Measurements from ENCODE around the gene STEAP4. TPM values are rescaled to one million over a fixed set of nuclear protein-coding genes. Genes with fewer than 3 reads are reported as not detected.

Gene STEAP4
- total and polyA plus RNA-seq, 2 experiments from 2014 or later = 0.06 TPM; not detected in 1

DNA sequence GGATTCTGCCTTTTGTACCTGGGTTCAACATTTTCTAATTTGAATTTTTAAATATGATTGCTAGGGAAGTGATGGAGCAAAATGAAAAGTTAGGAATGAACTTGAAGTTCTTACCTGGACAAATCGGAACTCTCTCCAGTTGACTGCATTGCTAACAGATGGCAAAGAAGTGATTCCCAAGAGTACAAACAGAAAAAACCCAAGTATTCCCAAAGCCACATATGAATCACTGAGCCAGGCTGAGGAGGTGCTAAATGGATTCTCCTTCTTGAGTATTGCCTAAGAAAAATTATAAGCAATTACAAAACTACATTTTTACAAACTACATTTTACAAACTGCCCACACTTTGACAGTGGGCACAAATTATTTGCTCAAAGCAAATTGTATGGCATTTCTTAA lies 25.9 kb downstream of the STEAP4 start:
- Histone ChIP-seq H3K4me2 (no peak overlapping the region), H3F3A (replicated peaks; ENCODE audit: low read depth) (no peaks in the 10 kb centered on the region), H2AFZ (no peak overlapping the region), H3K4me1 (ENCODE audit: insufficient read depth) (peaks cover 12% of the 10 kb centered on the region; the same call in 1 of the 2 replicates), H3K27me3 (ENCODE audit: insufficient read depth) (no peaks in the 10 kb centered on the region), H3K9me2 (ENCODE audit: insufficient read depth) (no peaks in the 10 kb centered on the region), H3K79me2 (replicated peaks; ENCODE audit: insufficient read depth) (no peaks in the 10 kb centered on the region), H3K36me3 (ENCODE audit: insufficient read depth) (no peaks in the 10 kb centered on the region), H3K4me3 (no peak overlapping the region), H4K20me1 (replicated peaks; ENCODE audit: insufficient read depth) (no peaks in the 10 kb centered on the region), H3K27ac (ENCODE audit: low read depth) (no peak overlapping the region)
- Mint-ChIP-seq H3K27ac (no peak overlapping the region), H3K4me3 (no peak overlapping the region), H3K36me3 (ENCODE audit: low read depth) (no peaks in the 10 kb centered on the region), H3K9me3 (no peaks in the 10 kb centered on the region), H3K27me3 (ENCODE audit: insufficient read depth, low read depth, poor library complexity) (no peaks in the 10 kb centered on the region), H3K4me1 (peaks cover 13% of the 10 kb centered on the region; the same call in 2 of the 3 replicates)
- no peak for DNase-seq (ENCODE audit: low spot score)
- ATAC-seq = no peak
- TF ChIP-seq STAT1 (IDR thresholded peaks at IDR 0.05; ENCODE audit: unreplicated experiment) = no peak
- TF ChIP-seq, protein P1, sequence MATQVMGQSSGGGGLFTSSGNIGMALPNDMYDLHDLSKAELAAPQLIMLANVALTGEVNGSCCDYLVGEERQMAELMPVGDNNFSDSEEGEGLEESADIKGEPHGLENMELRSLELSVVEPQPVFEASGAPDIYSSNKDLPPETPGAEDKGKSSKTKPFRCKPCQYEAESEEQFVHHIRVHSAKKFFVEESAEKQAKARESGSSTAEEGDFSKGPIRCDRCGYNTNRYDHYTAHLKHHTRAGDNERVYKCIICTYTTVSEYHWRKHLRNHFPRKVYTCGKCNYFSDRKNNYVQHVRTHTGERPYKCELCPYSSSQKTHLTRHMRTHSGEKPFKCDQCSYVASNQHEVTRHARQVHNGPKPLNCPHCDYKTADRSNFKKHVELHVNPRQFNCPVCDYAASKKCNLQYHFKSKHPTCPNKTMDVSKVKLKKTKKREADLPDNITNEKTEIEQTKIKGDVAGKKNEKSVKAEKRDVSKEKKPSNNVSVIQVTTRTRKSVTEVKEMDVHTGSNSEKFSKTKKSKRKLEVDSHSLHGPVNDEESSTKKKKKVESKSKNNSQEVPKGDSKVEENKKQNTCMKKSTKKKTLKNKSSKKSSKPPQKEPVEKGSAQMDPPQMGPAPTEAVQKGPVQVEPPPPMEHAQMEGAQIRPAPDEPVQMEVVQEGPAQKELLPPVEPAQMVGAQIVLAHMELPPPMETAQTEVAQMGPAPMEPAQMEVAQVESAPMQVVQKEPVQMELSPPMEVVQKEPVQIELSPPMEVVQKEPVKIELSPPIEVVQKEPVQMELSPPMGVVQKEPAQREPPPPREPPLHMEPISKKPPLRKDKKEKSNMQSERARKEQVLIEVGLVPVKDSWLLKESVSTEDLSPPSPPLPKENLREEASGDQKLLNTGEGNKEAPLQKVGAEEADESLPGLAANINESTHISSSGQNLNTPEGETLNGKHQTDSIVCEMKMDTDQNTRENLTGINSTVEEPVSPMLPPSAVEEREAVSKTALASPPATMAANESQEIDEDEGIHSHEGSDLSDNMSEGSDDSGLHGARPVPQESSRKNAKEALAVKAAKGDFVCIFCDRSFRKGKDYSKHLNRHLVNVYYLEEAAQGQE (IDR thresholded peaks at IDR 0.05; ENCODE audit: unreplicated experiment) = no peak
- TF ChIP-seq, protein P2, sequence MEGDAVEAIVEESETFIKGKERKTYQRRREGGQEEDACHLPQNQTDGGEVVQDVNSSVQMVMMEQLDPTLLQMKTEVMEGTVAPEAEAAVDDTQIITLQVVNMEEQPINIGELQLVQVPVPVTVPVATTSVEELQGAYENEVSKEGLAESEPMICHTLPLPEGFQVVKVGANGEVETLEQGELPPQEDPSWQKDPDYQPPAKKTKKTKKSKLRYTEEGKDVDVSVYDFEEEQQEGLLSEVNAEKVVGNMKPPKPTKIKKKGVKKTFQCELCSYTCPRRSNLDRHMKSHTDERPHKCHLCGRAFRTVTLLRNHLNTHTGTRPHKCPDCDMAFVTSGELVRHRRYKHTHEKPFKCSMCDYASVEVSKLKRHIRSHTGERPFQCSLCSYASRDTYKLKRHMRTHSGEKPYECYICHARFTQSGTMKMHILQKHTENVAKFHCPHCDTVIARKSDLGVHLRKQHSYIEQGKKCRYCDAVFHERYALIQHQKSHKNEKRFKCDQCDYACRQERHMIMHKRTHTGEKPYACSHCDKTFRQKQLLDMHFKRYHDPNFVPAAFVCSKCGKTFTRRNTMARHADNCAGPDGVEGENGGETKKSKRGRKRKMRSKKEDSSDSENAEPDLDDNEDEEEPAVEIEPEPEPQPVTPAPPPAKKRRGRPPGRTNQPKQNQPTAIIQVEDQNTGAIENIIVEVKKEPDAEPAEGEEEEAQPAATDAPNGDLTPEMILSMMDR (conservative IDR thresholded peaks at IDR 0.05; ENCODE audit: low read depth in 2 of 2) = no peak
- TF ChIP-seq EZH2phosphoT487 (IDR thresholded peaks at IDR 0.05; ENCODE audit: unreplicated experiment) = no peak
- TF ChIP-seq, protein P3, sequence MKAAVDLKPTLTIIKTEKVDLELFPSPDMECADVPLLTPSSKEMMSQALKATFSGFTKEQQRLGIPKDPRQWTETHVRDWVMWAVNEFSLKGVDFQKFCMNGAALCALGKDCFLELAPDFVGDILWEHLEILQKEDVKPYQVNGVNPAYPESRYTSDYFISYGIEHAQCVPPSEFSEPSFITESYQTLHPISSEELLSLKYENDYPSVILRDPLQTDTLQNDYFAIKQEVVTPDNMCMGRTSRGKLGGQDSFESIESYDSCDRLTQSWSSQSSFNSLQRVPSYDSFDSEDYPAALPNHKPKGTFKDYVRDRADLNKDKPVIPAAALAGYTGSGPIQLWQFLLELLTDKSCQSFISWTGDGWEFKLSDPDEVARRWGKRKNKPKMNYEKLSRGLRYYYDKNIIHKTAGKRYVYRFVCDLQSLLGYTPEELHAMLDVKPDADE (IDR thresholded peaks at IDR 0.05) = no peak
- no peak for TF ChIP-seq ZNF114 (CRISPR knock-in tag; IDR thresholded peaks at IDR 0.05)
- TF ChIP-seq EZH2 (IDR thresholded peaks at IDR 0.05; ENCODE audit: low read depth, unreplicated experiment) = no peak
- no peak for TF ChIP-seq POLR2AphosphoS5 (IDR thresholded peaks at IDR 0.05; ENCODE audit: low read depth)
- no peak for TF ChIP-seq CREB1 (CRISPR knock-in tag; IDR thresholded peaks at IDR 0.05; ENCODE audit: low read depth)

DNA sequence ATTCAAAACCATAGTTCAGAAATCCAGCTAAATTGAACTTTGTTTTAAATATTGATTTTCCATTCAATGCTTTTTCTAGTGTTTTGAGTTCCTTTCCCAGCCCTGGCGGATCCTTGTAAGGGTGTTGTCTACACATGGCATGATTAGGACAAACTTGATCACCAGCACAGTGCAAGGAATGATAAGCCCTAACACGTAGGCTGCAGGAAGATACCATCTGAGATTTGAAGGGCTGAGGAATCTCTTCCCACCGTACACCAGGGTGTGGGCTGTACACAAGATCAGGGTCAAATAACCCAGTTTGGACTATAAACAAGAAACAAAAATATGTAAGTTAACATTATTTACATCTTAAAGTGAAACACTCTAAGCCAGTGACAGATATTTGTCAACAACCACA lies 27.4 kb downstream of the STEAP4 start:
- no peaks in the 10 kb centered on the region for H4K20me1 ChIP-seq (replicated peaks; ENCODE audit: insufficient read depth)
- no peaks in the 10 kb centered on the region for H3K27me3 Mint-ChIP-seq (ENCODE audit: insufficient read depth, low read depth, poor library complexity)
- H3K4me3 Mint-ChIP-seq = no peak overlapping the region
- H3K4me3 ChIP-seq = no peak overlapping the region
- H2AFZ ChIP-seq = no peak overlapping the region
- H3K9me3 Mint-ChIP-seq = no peaks in the 10 kb centered on the region
- H3F3A ChIP-seq (replicated peaks; ENCODE audit: low read depth) = no peaks in the 10 kb centered on the region
- H3K27ac ChIP-seq (ENCODE audit: low read depth) = no peak overlapping the region
- ATAC-seq = no peak
- H3K27me3 ChIP-seq (ENCODE audit: insufficient read depth) = no peaks in the 10 kb centered on the region
- H3K27ac Mint-ChIP-seq = no peak overlapping the region
- H3K4me1 Mint-ChIP-seq = peaks cover 18% of the 10 kb centered on the region; the same call in 2 of the 3 replicates
- no peaks in the 10 kb centered on the region for H3K79me2 ChIP-seq (replicated peaks; ENCODE audit: insufficient read depth)
- no peak overlapping the region for H3K4me2 ChIP-seq
- no peaks in the 10 kb centered on the region for H3K9me2 ChIP-seq (ENCODE audit: insufficient read depth)
- no peaks in the 10 kb centered on the region for H3K36me3 ChIP-seq (ENCODE audit: insufficient read depth)
- no peak for DNase-seq (ENCODE audit: low spot score)
- H3K36me3 Mint-ChIP-seq (ENCODE audit: low read depth) = no peaks in the 10 kb centered on the region
- peaks cover 12% of the 10 kb centered on the region; the same call in 1 of the 2 replicates for H3K4me1 ChIP-seq (ENCODE audit: insufficient read depth)
- TF ChIP-seq, protein P4, sequence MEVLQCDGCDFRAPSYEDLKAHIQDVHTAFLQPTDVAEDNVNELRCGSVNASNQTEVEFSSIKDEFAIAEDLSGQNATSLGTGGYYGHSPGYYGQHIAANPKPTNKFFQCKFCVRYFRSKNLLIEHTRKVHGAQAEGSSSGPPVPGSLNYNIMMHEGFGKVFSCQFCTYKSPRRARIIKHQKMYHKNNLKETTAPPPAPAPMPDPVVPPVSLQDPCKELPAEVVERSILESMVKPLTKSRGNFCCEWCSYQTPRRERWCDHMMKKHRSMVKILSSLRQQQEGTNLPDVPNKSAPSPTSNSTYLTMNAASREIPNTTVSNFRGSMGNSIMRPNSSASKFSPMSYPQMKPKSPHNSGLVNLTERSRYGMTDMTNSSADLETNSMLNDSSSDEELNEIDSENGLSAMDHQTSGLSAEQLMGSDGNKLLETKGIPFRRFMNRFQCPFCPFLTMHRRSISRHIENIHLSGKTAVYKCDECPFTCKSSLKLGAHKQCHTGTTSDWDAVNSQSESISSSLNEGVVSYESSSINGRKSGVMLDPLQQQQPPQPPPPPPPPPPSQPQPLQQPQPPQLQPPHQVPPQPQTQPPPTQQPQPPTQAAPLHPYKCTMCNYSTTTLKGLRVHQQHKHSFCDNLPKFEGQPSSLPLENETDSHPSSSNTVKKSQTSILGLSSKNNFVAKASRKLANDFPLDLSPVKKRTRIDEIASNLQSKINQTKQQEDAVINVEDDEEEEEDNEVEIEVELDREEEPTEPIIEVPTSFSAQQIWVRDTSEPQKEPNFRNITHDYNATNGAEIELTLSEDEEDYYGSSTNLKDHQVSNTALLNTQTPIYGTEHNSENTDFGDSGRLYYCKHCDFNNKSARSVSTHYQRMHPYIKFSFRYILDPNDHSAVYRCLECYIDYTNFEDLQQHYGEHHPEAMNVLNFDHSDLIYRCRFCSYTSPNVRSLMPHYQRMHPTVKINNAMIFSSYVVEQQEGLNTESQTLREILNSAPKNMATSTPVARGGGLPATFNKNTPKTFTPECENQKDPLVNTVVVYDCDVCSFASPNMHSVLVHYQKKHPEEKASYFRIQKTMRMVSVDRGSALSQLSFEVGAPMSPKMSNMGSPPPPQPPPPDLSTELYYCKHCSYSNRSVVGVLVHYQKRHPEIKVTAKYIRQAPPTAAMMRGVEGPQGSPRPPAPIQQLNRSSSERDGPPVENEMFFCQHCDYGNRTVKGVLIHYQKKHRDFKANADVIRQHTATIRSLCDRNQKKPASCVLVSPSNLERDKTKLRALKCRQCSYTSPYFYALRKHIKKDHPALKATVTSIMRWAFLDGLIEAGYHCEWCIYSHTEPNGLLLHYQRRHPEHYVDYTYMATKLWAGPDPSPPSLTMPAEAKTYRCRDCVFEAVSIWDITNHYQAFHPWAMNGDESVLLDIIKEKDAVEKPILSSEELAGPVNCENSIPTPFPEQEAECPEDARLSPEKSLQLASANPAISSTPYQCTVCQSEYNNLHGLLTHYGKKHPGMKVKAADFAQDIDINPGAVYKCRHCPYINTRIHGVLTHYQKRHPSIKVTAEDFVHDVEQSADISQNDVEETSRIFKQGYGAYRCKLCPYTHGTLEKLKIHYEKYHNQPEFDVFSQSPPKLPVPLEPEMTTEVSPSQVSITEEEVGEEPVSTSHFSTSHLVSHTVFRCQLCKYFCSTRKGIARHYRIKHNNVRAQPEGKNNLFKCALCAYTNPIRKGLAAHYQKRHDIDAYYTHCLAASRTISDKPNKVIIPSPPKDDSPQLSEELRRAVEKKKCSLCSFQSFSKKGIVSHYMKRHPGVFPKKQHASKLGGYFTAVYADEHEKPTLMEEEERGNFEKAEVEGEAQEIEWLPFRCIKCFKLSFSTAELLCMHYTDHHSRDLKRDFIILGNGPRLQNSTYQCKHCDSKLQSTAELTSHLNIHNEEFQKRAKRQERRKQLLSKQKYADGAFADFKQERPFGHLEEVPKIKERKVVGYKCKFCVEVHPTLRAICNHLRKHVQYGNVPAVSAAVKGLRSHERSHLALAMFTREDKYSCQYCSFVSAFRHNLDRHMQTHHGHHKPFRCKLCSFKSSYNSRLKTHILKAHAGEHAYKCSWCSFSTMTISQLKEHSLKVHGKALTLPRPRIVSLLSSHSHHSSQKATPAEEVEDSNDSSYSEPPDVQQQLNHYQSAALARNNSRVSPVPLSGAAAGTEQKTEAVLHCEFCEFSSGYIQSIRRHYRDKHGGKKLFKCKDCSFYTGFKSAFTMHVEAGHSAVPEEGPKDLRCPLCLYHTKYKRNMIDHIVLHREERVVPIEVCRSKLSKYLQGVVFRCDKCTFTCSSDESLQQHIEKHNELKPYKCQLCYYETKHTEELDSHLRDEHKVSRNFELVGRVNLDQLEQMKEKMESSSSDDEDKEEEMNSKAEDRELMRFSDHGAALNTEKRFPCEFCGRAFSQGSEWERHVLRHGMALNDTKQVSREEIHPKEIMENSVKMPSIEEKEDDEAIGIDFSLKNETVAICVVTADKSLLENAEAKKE (CRISPR knock-in tag; IDR thresholded peaks at IDR 0.05) = no peak
- no peak for TF ChIP-seq ZNF114 (CRISPR knock-in tag; IDR thresholded peaks at IDR 0.05)

All from GM23338 (cell line).